DMS79 treated with DMSO at 0.1 percent for 48 hours (cell line): ENCODE data around the gene SRD5A3.
"Not testable (repeated sequence)": the region's sequence is repeated elsewhere in the genome, so short reads cannot be mapped to it uniquely, and the experiment has no call there.

Source experiments
- DNase-seq: peaks from one replicate; lab custom pipeline; 2025; lab: John Stamatoyannopoulos, UW

The SRD5A3 gene

DNA sequence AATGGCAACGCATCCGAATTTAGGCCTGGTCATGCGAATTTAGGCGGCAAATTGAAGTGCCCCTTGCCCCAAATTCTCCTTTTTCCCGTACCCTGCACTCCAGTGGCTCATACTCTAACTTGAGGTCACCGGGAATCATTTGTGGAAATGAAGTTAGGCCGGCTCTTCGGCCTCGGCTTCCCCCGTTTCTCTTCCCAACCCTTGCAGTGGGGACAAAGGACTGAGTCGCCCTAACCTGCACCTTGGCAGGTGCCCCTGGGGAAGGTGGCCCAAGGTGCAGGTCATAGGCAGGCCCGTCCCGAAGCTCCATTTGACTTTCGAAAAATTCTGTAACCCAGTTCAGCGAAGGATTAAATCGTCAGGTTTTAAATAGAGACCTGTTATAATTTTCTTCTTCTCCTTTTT lies 811 bp downstream of the SRD5A3 start:
- peak; percentile 40 for DNase-seq

DNA sequence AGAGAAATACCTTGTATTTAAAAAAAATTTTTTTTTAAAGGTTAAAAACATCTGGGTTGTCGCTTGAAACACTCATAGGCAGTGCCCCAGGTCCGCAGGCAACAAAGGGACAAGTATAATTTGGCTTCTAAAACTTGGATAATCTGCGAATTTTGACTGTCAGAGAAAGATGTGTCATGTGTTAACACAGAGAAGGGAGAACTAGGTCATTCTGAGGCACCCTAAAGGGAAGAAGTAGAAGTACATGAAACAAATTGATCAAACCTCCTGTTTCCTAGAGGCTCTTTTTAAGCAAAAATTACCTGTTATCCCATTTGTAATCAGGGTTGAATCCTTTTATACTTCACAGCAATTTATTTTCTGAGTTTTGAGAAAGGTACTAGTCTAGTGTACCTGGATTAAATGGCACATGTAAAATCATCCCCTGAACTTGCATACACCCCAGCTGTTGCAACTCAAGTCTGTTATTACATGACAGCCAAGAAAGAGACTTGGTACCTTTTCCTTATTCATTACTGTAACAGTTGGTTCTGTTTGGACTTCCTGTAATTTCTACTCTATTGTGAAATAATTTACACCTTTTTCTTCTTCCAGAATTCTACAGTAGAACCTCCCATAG lies 1.7 kb downstream of the SRD5A3 start:
- peak; percentile 9 for DNase-seq

DNA sequence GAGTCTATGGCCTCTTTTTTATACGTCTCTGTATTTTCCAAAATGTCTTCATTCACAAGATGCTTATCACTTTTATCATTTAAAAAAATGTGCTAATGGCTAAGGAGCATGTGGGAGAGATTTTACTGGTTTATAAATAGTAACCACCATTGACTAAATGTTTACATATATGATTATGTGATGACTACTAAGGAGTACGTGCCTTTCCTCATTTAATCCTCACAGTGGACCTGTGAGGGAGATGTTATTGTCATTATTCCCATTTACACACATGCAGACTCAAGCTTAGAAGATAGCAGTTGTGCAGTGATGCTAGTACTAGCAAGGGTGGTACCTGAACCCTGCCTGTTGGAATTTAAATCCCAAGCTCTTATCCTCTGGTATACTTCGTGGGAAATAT lies 2.4 kb downstream of the SRD5A3 start:
- no peak for DNase-seq

DNA sequence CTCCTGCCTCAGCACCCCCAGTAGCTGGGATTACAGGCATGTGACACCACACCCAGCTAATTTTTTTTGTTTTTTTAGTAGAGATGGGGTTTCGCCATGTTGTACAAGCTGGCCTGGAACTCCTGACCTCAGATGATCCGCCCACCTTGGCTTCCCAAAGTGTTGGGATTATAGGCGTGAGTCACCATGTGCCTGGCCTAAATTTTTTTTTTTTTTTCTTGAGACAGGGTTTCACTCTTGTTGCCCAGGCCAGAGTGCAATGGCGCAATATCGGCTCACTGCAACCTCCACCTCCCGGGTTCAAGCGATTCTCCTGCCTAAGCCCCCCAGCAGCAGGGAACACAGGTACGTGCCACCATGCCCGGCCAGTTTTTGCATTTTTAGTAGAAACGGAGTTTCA lies 4.8 kb downstream of the SRD5A3 start:
- not testable (repeated sequence) for DNase-seq

- no peak for DNase-seq
These were observed 5.8 kb downstream of the SRD5A3 start for GRCh38 chr4:55351824-55352223.

DNA sequence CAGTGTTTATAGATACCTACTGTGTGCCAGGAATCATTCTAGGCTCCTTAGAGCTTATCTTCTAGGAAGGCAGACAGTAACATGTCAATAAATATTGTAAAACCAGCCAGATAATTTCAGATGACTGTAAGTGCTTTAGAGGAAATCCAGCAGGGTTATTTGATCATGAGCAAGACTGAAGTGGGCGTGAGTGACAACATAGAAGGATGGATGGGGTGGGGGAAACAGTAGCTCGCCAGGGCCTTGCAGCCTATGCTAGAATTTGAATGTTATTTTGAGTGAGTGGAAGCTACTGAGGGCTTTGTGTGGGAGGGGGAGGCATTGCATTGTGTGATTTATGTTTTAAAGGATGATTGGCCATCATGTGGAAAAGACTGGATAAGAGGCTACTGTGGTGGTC lies 6.7 kb downstream of the SRD5A3 start:
- DNase-seq, result no peak

GRCh38 chr4:55353228-55353747 lies 7.2 kb downstream of the SRD5A3 start:
- not testable (repeated sequence) for DNase-seq

DNA sequence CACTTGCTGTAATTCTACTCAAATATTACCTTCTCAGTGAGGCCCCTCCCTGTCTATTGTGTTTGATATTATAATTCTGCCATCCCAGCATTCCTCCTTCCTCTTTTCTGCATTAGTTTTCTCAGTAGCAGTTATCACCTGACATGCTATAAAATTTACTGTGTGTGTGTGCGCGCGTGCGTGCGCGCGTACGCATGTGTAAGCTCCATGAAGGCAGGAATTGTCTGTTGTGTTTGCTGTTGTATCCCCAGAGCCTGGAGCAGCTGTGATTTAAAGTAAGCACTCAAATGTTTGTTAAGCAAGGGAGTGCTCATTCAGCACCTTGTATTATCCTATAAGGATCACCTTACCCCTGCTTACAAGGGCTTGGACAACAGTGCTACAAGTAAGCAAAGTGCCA lies 8.6 kb downstream of the SRD5A3 start:
- DNase-seq, result no peak

DNA sequence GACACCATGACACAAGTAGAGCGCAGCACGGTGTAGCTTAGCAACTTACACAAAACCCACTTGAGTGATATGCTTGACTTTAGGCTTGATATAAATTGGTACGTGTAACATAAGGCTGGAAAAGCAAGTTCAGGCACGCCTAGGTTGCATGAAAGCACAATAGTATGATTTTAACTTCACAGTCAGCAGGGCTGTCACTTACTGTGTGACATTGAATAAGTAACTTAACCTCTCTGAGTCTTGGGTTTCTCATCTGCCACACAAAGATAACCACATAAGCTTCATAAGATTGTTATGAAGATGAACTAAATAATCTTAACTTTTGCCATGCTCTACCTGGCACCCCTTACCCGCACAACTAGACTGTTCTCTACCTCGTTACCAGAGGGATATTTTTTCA lies 9.5 kb downstream of the SRD5A3 start:
- DNase-seq, result peak; percentile 20

DNA sequence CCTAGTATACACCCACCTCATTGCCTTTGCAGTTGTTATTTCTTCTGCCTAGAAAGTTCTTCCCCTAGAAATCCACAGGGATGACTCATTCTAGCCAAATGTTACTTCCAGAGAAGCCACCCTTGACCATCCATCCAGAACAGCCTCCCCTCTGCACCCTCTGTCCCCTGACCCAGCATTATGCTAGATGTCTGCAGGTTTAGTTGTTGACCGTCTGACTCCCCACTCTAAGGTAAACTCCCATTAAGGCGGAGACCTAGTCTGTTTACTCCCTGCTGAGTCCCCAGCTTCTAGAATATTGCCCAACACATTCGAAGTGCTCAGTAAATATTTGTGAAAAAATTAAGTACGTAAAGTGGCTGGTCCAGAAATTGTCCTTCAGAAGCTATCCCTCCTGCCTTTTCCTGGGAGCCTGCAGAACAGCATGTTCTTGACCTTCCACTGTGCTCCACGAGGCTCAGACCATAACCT lies 11.0 kb downstream of the SRD5A3 start:
- DNase-seq, result no peak

DNA sequence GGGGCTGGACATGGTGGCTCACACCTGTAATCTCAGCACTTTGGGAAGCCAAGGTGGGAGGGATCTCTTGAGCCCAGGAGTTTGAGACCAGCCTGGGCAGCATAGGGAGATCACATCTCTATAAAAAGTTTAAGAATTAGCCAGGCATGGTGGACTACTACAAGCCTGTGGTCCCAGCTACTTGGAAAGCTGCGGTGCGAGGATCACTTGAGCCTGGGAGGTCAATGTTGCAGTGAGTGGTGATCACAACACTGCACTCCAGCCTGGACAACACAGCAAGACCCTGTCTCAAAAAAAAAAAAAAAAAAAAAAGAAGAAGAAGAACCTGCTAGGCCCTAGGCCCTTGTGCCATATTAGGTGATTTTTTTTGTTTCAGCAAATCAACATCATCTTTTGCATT lies 12.2 kb downstream of the SRD5A3 start:
- DNase-seq, result no peak

DNA sequence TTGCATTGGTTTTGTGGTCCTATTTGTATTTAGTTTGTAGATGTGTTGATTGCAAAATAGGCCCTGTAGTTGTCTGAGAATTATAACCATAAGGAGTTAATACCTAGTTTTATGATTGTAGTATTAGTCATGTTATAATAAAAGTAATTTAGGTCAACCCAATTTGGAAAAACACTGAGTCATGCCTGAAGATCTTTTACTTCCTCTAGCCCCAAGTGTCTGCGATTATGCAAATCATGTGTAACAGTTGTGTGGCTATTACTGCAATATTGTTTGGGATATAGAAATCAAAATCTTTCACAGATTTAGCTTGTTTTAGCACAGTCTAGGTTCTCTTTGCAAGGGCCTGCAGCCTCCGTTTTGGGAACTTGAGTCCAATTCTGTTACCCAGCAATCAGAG lies 12.6 kb downstream of the SRD5A3 start:
- DNase-seq, result no peak

GRCh38 chr4:55359397-55359916 lies 13.4 kb downstream of the SRD5A3 start:
- no peak for DNase-seq

- not testable (repeated sequence) for DNase-seq
These were observed 16.9 kb downstream of the SRD5A3 start for GRCh38 chr4:55362938-55363337.

DNA sequence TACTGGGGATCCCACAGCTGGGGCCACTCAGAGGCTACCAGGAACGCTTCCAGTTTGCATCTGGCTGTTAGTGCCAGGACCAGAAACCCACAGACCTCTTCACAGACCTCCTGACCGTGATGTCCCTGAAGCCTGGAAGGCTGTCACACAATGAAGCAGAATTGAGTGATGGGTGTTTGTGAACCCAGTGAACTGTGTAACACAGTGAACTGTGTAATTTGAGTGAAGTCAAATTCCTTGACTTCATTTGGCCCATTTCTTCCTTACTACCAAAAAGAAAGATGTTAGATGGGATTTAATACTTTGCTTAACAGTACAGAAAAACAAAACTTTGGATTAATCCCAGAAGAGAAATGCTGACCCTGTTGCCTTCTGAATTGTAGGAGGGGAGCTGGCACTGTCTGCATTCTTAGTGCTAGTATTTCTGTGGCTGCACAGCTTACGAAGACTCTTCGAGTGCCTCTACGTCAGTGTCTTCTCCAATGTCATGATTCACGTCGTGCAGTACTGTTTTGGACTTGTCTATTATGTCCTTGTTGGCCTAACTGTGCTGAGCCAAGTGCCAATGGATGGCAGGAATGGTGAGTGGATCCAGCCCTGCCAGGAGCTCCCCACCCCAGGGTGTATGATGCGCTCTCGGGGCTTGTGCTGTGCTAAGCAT lies 17.8 kb downstream of the SRD5A3 start:
- no peak for DNase-seq

- DNase-seq, result no peak
These were observed 18.8 kb downstream of the SRD5A3 start for GRCh38 chr4:55364691-55365344.

DNA sequence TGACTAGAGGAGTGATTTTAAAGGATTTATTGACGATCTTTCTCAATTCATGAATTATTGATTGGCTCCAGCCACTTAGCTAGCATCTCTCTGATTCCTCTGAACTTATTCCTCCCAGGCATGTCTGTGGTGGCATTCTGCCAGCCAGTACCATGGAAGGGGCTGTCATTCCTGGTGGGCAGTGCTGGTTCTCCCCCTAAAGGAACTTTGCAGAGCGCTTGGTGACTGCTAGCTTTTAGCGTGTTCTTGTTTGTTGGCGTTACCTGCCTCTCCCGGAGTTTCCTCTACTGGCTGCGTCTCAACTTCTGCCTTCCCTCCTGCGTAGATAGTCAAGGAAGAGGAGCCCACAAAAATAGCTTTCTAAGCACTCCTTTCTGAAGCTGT lies 19.3 kb downstream of the SRD5A3 start:
- no peak for DNase-seq

DNA sequence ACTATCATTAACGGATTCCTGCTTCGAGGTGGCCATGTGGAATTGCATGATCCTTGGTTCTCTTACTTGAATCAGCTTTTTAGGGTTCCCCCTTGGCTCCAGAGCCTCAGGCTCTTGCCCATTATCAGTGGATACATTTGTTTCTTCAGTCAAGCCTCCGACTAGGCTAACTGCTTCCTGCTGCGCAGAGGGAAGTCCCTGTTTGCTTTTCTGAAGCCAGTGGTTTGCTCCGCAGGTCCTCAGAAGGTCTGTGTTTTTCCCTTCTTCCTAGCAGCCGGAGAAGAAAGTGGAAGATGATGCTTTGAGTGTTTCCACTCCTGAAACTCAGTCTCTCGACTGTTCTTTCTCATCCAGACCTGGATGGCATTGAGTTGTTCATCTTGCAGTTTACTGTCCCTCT lies 20.6 kb downstream of the SRD5A3 start:
- DNase-seq, result no peak

DNA sequence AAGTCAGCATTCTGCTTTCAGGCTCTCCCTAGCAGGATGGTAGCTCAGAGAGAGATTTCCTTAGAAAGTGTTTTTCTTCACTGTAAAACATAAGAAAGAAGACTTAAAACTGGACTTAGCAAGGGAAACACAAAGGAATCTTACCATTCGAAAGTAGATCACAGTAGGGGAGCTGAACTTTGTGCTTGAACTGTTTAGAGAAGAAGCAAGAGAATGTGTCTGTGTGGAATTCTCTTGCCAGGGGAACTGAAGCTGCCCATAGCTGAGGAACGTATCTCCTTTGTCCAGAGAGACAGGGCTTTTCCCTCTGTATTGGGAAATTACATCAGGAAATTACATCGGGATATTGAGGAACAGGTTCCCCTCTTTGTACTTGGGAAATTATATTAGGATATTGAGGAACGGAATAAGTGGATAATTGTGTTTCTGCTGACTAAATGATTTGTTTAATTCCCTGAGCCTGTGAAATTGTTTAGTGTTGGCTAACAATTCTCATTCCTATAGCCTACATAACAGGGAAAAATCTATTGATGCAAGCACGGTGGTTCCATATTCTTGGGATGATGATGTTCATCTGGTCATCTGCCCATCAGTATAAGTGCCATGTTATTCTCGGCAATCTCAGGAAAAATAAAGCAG lies 21.2 kb downstream of the SRD5A3 start:
- no peak for DNase-seq

GRCh38 chr4:55369968-55370367 lies 23.9 kb downstream of the SRD5A3 start:
- no peak for DNase-seq

GRCh38 chr4:55372259-55372658 lies 26.2 kb downstream of the SRD5A3 start:
- no peak for DNase-seq

- no peak for DNase-seq
These were observed 27.4 kb downstream of the SRD5A3 start for GRCh38 chr4:55373461-55373860.
